HUES48 (cell line): Measurements from ENCODE around the gene FAF2.
"Not testable (repeated sequence)": the region's sequence is repeated elsewhere in the genome, so short reads cannot be mapped to it uniquely, and the experiment has no call there.

Source experiments
- H3K27ac ChIP-seq: one replicate; pipeline ENCODE4 v1.7.0; 2013; ENCODE audit warnings: low read depth, low read length, inconsistent platforms
- H3K27me3 ChIP-seq: 2 replicates; pipeline ENCODE4 v1.6.1; 2013; ENCODE audit warnings: mild to moderate bottlenecking, low read length; ENCODE audit not compliant: control insufficient read depth, insufficient read depth
- H3K36me3 ChIP-seq: 2 replicates; pipeline ENCODE4 v1.6.1; 2013; ENCODE audit warnings: low read length; ENCODE audit not compliant: control insufficient read depth, insufficient read depth
- H3K4me1 ChIP-seq: 2 replicates; pipeline ENCODE4 v1.6.1; 2013; ENCODE audit warnings: mild to moderate bottlenecking, low read length; ENCODE audit not compliant: control insufficient read depth, insufficient read depth
- H3K4me3 ChIP-seq: 2 replicates; pipeline ENCODE4 v1.5.1; 2013; ENCODE audit warnings: mild to moderate bottlenecking, low read depth, low read length
- H3K9ac ChIP-seq: 2 replicates; pipeline ENCODE4 v1.6.1; 2013; ENCODE audit warnings: mild to moderate bottlenecking, low read depth, low read length, moderate library complexity
- H3K9me3 ChIP-seq: 2 replicates; pipeline ENCODE4 v1.6.1; 2013; ENCODE audit warnings: low read length; ENCODE audit not compliant: control insufficient read depth, insufficient read depth

Gene FAF2

DNA sequence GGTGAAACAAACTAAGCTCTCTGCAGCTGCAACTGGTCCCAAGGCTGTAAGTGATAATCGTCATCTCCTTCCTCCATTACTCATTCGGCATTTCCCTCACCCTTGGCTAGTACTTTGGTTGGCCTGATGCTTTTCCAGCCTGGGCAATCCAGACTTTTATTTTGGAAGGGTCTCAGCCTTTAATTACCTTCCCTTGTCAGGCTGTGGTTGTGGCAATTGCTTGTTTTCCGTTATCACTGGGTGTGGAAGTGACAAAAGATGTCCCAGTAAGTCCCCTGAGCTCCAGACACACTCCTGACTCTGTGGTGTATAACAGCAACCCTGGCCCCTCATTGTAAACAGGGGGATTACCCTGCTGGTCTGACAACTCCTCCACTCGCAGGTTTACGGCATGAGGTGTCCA lies 6.3 kb upstream of the FAF2 start:
- Histone ChIP-seq H3K9me3 (no peaks in the 10 kb centered on the region), H3K27me3 (no peaks in the 10 kb centered on the region), H3K9ac (no peak overlapping the region), H3K27ac (no peak overlapping the region), H3K4me3 (0 out of 2 replicates have a peak overlapping the region, but pooled peaks have one; percentile 19), H3K4me1 (peaks cover 9% of the 10 kb centered on the region), H3K36me3 (no peaks in the 10 kb centered on the region)

- H3K36me3 ChIP-seq, H3K9me3 ChIP-seq, H3K27me3 ChIP-seq, H3K4me3 ChIP-seq, H3K27ac ChIP-seq, H3K4me1 ChIP-seq, H3K9ac ChIP-seq: not testable (repeated sequence)
These were observed 5.3 kb upstream of the FAF2 start for GRCh38 chr5:176442911-176443310.

- Histone ChIP-seq H3K9me3 (no peaks in the 10 kb centered on the region), H3K9ac (no peak overlapping the region), H3K27me3 (no peaks in the 10 kb centered on the region), H3K4me1 (peaks cover 9% of the 10 kb centered on the region), H3K36me3 (no peaks in the 10 kb centered on the region), H3K4me3 (no peak overlapping the region), H3K27ac (no peak overlapping the region)
These were observed 3.4 kb upstream of the FAF2 start for GRCh38 chr5:176444742-176445141.

GRCh38 chr5:176446028-176446665 lies 2.0 kb upstream of the FAF2 start:
- Histone ChIP-seq H3K9ac (no peak overlapping the region), H3K36me3 (no peaks in the 10 kb centered on the region), H3K27ac (no peak overlapping the region), H3K27me3 (no peaks in the 10 kb centered on the region), H3K4me1 (peaks cover 9% of the 10 kb centered on the region), H3K9me3 (no peaks in the 10 kb centered on the region), H3K4me3 (no peak overlapping the region)

- Histone ChIP-seq H3K9ac (peak overlapping the region; percentile 88), H3K4me1 (peaks cover 4% of the 10 kb centered on the region), H3K9me3 (no peaks in the 10 kb centered on the region), H3K27ac (peak overlapping the region; percentile 99), H3K4me3 (peak overlapping the region; percentile 82), H3K36me3 (no peaks in the 10 kb centered on the region), H3K27me3 (no peaks in the 10 kb centered on the region)
These were observed 1.1 kb upstream of the FAF2 start for GRCh38 chr5:176446884-176447590.

GRCh38 chr5:176447591-176447977 lies 601 bp upstream of the FAF2 start:
- Histone ChIP-seq H3K36me3 (peaks cover 5% of the 10 kb centered on the region), H3K4me3 (peak overlapping the region; percentile 82), H3K27ac (peak overlapping the region; percentile 99), H3K27me3 (no peaks in the 10 kb centered on the region), H3K4me1 (no peaks in the 10 kb centered on the region), H3K9me3 (no peaks in the 10 kb centered on the region), H3K9ac (peak overlapping the region; percentile 88)

DNA sequence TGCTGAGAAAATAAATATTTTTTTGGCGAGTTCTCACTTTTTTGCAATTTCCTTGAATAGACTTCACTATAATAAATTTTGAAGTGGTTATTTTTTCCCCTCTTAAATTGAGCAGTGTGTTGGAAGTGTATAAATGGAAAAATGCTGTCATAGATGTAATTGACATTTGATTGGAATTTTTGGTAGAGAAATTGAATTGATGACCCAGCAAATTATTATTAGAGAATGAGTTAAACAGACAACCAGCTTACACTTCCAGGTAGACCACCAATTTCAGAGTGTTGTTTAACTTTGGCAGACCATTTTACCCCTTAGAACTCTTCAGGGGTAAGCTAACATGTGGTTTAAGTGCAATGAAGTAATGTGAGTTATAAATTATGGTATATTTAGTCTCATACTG lies 1.9 kb downstream of the FAF2 start:
- no peak overlapping the region for H3K4me3 ChIP-seq
- no peaks in the 10 kb centered on the region for H3K9me3 ChIP-seq
- H3K27ac ChIP-seq = no peak overlapping the region
- H3K36me3 ChIP-seq = peaks cover 29% of the 10 kb centered on the region
- no peaks in the 10 kb centered on the region for H3K27me3 ChIP-seq
- no peaks in the 10 kb centered on the region for H3K4me1 ChIP-seq
- H3K9ac ChIP-seq = no peak overlapping the region

DNA sequence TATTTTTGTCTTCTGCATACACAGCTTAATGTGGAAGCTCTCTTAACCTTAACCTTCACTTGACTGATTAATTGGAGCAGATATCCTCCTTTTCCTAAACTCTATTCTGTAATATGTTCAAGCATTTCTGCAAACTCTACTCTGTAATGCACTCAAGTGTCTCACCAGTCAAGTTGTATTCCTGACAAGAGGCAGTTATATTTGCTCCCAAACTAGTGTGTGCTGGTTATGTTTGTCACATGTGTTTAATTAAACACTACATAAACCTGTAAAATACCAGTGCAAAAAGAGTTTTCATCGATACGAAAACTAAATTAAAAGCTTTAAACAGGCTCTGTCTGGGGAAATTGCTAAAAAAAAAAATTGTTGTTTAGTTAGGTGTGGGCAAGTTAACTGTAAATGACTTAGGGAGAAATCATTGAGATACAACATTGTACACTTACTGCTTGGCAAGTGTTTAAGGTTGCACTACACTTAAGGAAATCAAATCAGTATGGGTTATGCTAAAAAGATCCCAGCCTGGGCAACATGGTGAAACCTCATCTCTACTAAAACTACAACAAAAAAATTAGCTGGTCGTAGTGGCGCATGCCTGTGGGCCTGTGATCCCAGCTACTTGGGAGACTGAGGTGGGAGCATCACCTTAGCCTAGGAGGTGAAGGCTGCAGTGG lies 6.7 kb downstream of the FAF2 start:
- Histone ChIP-seq H3K4me1 (no peaks in the 10 kb centered on the region), H3K36me3 (peaks cover 30% of the 10 kb centered on the region), H3K9ac (no peak overlapping the region), H3K4me3 (no peak overlapping the region), H3K27ac (no peak overlapping the region), H3K9me3 (no peaks in the 10 kb centered on the region), H3K27me3 (no peaks in the 10 kb centered on the region)

GRCh38 chr5:176458904-176459561 lies 10.8 kb downstream of the FAF2 start:
- Histone ChIP-seq H3K9me3 (no peaks in the 10 kb centered on the region), H3K4me3 (no peak overlapping the region), H3K27me3 (no peaks in the 10 kb centered on the region), H3K27ac (no peak overlapping the region), H3K36me3 (peaks cover 10% of the 10 kb centered on the region), H3K9ac (no peak overlapping the region), H3K4me1 (no peaks in the 10 kb centered on the region)

- peaks cover 7% of the 10 kb centered on the region for H3K36me3 ChIP-seq
- no peaks in the 10 kb centered on the region for H3K9me3 ChIP-seq
These were observed 13.2 kb downstream of the FAF2 start for GRCh38 chr5:176461349-176461748.

More at GRCh38 chr5:176461349-176461748, 13.2 kb downstream of the FAF2 start:
- H3K4me3 ChIP-seq = no peak overlapping the region
- no peak overlapping the region for H3K9ac ChIP-seq
- no peak overlapping the region for H3K27ac ChIP-seq
- H3K27me3 ChIP-seq = no peaks in the 10 kb centered on the region
- H3K4me1 ChIP-seq = no peaks in the 10 kb centered on the region
